PFSK-1 (cell line): ENCODE results near the gene GDF2.

ENCODE experiments used
- FOXP2 ChIP-seq: optimal IDR thresholded peaks from 2 replicates; pipeline ENCODE3; 2011; ENCODE audit warnings: borderline replicate concordance, control low read depth, inconsistent platforms; ENCODE audit not compliant: insufficient read depth; ENCODE audit errors: extremely low read length, extremely low read depth
- POLR2AphosphoS5 ChIP-seq: IDR thresholded peaks from 2 replicates; pipeline ENCODE4 v1.6.1; 2012; ENCODE audit warnings: low read depth, mild to moderate bottlenecking, control low read depth, low read length, moderate library complexity
- REST ChIP-seq, 2 experiments: IDR thresholded peaks; 2 replicates each; pipeline versions ENCODE4 v1.6.1 to v1.8.0; 2011 to 2012; ENCODE audit warnings: low read depth in 2 of 2, low read length in 2 of 2, control low read depth in 1 of 2, inconsistent platforms in 1 of 2, mild to moderate bottlenecking in 1 of 2, moderate library complexity in 1 of 2; ENCODE audit not compliant: insufficient read depth in 1 of 2
- SIN3A ChIP-seq: IDR thresholded peaks from 2 replicates; pipeline ENCODE4 v1.6.1; 2012; ENCODE audit warnings: mild to moderate bottlenecking, low read length, moderate library complexity, borderline replicate concordance; ENCODE audit not compliant: insufficient read depth
- TAF1 ChIP-seq: IDR thresholded peaks from 2 replicates; pipeline ENCODE4 v1.6.1; 2012; ENCODE audit warnings: low read length, control low read depth, borderline replicate concordance; ENCODE audit not compliant: insufficient read depth

GDF2 gene

GRCh38 chr10:47286591-47287315, 35.5 kb upstream of the GDF2 start:
- TF ChIP-seq SIN3A, result no peak
- no peak for TF ChIP-seq POLR2AphosphoS5
- TF ChIP-seq TAF1, result no peak
- no peak for TF ChIP-seq REST (IDR thresholded peaks at IDR 0.05; ENCODE audit: insufficient read depth in 1 of 2, low read depth in 2 of 2, low read length in 2 of 2)
- TF ChIP-seq FOXP2, result no peak

GRCh38 chr10:47287365-47287802, 34.9 kb upstream of the GDF2 start:
- TF ChIP-seq FOXP2, result no peak
- no peak for TF ChIP-seq TAF1
- TF ChIP-seq REST (IDR thresholded peaks at IDR 0.05; ENCODE audit: insufficient read depth in 1 of 2, low read depth in 2 of 2, low read length in 2 of 2), result no peak
- no peak for TF ChIP-seq SIN3A
- TF ChIP-seq POLR2AphosphoS5, result no peak

GRCh38 chr10:47287805-47288204, 34.4 kb upstream of the GDF2 start:
- no peak for TF ChIP-seq POLR2AphosphoS5
- TF ChIP-seq SIN3A, result no peak
- no peak for TF ChIP-seq REST (IDR thresholded peaks at IDR 0.05; ENCODE audit: insufficient read depth in 1 of 2, low read depth in 2 of 2, low read length in 2 of 2)
- no peak for TF ChIP-seq TAF1
- no peak for TF ChIP-seq FOXP2

GRCh38 chr10:47288236-47288635, 34.0 kb upstream of the GDF2 start:
- TF ChIP-seq POLR2AphosphoS5 (no peak), FOXP2 (no peak), TAF1 (no peak), SIN3A (no peak), REST (IDR thresholded peaks at IDR 0.05; ENCODE audit: insufficient read depth in 1 of 2, low read depth in 2 of 2, low read length in 2 of 2) (no peak)
